Measurements from ENCODE around the gene KIF16B.

KIF16B gene

DNA sequence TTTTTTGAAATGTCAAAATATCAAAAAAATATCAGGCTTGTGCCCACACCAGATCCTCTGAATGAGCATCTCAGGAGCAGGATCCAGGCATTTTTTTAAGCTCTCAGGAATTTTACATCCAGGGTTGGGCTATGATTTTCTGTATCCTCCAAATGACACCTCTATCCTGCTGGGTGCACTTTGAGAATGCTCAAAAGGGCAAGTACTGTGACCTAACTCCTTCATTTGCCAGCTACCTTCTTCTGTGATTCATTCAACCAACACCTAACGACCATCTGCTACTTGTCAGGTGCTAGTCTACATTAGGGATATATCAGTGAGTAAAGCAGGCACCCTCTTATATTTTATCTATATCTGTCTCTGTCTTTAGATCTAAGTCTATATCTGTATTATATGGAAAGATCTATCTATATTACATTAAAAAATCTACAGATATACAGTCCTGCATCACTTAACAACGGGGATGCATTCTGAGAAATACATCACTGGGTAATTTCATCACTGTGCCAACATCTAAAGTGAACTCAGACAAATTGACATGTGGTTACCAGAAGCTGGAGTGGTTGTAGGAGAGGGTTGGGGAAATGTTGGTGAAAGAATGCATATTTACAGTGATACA lies 131.6 kb downstream of the KIF16B start:
- ChIA-PET CTCF (interaction anchor here (0.6 kb wide), 1 partner anchor 70 kb away, joined by 3 read pairs; no protein-coding TSS in a partner anchor), POLR2A (no interaction called here)
- no peak for TF ChIP-seq ZXDB (tag by site-specific recombination; IDR thresholded peaks at IDR 0.05)
- no peak for TF ChIP-seq GFI1B (tag by site-specific recombination; IDR thresholded peaks at IDR 0.05)
- TF ChIP-seq, protein P1, sequence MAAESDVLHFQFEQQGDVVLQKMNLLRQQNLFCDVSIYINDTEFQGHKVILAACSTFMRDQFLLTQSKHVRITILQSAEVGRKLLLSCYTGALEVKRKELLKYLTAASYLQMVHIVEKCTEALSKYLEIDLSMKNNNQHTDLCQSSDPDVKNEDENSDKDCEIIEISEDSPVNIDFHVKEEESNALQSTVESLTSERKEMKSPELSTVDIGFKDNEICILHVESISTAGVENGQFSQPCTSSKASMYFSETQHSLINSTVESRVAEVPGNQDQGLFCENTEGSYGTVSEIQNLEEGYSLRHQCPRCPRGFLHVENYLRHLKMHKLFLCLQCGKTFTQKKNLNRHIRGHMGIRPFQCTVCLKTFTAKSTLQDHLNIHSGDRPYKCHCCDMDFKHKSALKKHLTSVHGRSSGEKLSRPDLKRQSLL (tag by site-specific recombination; IDR thresholded peaks at IDR 0.05) = no peak
- TF ChIP-seq ZNF510 (tag by site-specific recombination; IDR thresholded peaks at IDR 0.05; ENCODE audit: insufficient replicate concordance) = no peak
- no peak for TF ChIP-seq ZNF426 (tag by site-specific recombination; IDR thresholded peaks at IDR 0.05)
- no peak for TF ChIP-seq KLF9 (tag by site-specific recombination; IDR thresholded peaks at IDR 0.05; ENCODE audit: low read depth)
- no peak for TF ChIP-seq ZNF138 (tag by site-specific recombination; IDR thresholded peaks at IDR 0.05; ENCODE audit: borderline replicate concordance)
- no peak for TF ChIP-seq ZNF585B (tag by site-specific recombination; IDR thresholded peaks at IDR 0.05)
- TF ChIP-seq, protein P2, sequence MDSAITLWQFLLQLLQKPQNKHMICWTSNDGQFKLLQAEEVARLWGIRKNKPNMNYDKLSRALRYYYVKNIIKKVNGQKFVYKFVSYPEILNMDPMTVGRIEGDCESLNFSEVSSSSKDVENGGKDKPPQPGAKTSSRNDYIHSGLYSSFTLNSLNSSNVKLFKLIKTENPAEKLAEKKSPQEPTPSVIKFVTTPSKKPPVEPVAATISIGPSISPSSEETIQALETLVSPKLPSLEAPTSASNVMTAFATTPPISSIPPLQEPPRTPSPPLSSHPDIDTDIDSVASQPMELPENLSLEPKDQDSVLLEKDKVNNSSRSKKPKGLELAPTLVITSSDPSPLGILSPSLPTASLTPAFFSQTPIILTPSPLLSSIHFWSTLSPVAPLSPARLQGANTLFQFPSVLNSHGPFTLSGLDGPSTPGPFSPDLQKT (IDR thresholded peaks at IDR 0.05; ENCODE audit: borderline replicate concordance, low read depth, low read length) = no peak
- TF ChIP-seq ZNF324 (tag by site-specific recombination; IDR thresholded peaks at IDR 0.05) = no peak
- no peak overlapping the region for H3K4me3 ChIP-seq (ENCODE audit: low read depth, low read length)
- no peaks in the 10 kb centered on the region for H3K36me3 ChIP-seq (ENCODE audit: control insufficient read depth in 2 of 2, insufficient read depth in 1 of 2, low read length in 2 of 2)
- H3K9me3 ChIP-seq (ENCODE audit: control insufficient read depth, insufficient read depth, low read depth, low read length) = no peaks in the 10 kb centered on the region
- H3K4me1 ChIP-seq (ENCODE audit: control insufficient read depth, insufficient read depth, low read length) = no peaks in the 10 kb centered on the region
- H3K27ac ChIP-seq (ENCODE audit: extremely low read depth, low read depth, low read length) = no peak overlapping the region

DNA sequence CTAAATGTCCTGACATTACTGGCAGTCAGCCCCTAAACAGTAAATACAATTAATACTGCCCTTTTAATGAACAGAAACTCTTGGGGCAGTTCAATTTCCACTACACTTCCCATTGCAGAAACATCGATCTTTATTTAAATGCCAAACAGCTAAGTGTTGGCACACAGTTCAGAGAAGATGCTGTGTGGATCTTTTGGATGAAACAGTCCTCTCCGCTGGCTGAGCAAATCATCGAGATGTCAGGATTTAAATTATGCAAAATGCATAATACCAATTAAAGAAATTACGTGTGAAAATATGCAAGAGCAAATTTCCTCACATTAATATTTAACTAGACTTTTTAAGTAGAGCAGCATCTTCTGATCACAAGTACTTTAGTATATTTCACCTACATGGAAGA lies 132.6 kb downstream of the KIF16B start:
- Histone ChIP-seq H3K36me3 (ENCODE audit: control insufficient read depth in 2 of 2, insufficient read depth in 1 of 2, low read length in 2 of 2) (no peaks in the 10 kb centered on the region), H3K9me3 (ENCODE audit: control insufficient read depth, insufficient read depth, low read depth, low read length) (no peaks in the 10 kb centered on the region), H3K27ac (ENCODE audit: extremely low read depth, low read depth, low read length) (no peak overlapping the region), H3K4me1 (ENCODE audit: control insufficient read depth, insufficient read depth, low read length) (no peaks in the 10 kb centered on the region), H3K4me3 (ENCODE audit: low read depth, low read length) (no peak overlapping the region)
- TF ChIP-seq ZNF791 (tag by site-specific recombination; IDR thresholded peaks at IDR 0.05) = no peak
- TF ChIP-seq, protein P3, sequence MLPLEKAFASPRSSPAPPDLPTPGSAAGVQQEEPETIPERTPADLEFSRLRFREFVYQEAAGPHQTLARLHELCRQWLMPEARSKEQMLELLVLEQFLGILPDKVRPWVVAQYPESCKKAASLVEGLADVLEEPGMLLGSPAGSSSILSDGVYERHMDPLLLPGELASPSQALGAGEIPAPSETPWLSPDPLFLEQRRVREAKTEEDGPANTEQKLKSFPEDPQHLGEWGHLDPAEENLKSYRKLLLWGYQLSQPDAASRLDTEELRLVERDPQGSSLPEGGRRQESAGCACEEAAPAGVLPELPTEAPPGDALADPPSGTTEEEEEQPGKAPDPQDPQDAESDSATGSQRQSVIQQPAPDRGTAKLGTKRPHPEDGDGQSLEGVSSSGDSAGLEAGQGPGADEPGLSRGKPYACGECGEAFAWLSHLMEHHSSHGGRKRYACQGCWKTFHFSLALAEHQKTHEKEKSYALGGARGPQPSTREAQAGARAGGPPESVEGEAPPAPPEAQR (tag by site-specific recombination; IDR thresholded peaks at IDR 0.05) = no peak
- TF ChIP-seq ZNF394 (tag by site-specific recombination; IDR thresholded peaks at IDR 0.05; ENCODE audit: borderline replicate concordance) = no peak
- TF ChIP-seq ZNF529 (tag by site-specific recombination; IDR thresholded peaks at IDR 0.05; ENCODE audit: insufficient replicate concordance) = no peak
- TF ChIP-seq, protein P4, sequence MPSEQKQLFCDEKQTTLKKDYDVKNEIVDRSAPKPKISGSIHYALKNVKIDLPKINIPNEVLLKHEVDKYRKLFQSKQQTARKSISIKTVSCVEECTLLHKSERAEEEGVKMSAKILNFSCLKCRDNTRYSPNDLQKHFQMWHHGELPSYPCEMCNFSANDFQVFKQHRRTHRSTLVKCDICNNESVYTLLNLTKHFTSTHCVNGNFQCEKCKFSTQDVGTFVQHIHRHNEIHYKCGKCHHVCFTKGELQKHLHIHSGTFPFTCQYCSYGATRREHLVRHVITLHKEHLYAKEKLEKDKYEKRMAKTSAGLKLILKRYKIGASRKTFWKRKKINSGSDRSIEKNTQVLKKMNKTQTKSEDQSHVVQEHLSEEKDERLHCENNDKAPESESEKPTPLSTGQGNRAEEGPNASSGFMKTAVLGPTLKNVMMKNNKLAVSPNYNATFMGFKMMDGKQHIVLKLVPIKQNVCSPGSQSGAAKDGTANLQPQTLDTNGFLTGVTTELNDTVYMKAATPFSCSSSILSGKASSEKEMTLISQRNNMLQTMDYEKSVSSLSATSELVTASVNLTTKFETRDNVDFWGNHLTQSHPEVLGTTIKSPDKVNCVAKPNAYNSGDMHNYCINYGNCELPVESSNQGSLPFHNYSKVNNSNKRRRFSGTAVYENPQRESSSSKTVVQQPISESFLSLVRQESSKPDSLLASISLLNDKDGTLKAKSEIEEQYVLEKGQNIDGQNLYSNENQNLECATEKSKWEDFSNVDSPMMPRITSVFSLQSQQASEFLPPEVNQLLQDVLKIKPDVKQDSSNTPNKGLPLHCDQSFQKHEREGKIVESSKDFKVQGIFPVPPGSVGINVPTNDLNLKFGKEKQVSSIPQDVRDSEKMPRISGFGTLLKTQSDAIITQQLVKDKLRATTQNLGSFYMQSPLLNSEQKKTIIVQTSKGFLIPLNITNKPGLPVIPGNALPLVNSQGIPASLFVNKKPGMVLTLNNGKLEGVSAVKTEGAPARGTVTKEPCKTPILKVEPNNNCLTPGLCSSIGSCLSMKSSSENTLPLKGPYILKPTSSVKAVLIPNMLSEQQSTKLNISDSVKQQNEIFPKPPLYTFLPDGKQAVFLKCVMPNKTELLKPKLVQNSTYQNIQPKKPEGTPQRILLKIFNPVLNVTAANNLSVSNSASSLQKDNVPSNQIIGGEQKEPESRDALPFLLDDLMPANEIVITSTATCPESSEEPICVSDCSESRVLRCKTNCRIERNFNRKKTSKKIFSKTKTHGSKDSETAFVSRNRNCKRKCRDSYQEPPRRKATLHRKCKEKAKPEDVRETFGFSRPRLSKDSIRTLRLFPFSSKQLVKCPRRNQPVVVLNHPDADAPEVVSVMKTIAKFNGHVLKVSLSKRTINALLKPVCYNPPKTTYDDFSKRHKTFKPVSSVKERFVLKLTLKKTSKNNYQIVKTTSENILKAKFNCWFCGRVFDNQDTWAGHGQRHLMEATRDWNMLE (tag by site-specific recombination; conservative IDR thresholded peaks at IDR 0.05; ENCODE audit: low read depth) = no peak
- TF ChIP-seq ZBTB17 (tag by site-specific recombination; IDR thresholded peaks at IDR 0.05) = no peak
- no peak for TF ChIP-seq ZNF239 (tag by site-specific recombination; IDR thresholded peaks at IDR 0.05)
- TF ChIP-seq, protein P5, sequence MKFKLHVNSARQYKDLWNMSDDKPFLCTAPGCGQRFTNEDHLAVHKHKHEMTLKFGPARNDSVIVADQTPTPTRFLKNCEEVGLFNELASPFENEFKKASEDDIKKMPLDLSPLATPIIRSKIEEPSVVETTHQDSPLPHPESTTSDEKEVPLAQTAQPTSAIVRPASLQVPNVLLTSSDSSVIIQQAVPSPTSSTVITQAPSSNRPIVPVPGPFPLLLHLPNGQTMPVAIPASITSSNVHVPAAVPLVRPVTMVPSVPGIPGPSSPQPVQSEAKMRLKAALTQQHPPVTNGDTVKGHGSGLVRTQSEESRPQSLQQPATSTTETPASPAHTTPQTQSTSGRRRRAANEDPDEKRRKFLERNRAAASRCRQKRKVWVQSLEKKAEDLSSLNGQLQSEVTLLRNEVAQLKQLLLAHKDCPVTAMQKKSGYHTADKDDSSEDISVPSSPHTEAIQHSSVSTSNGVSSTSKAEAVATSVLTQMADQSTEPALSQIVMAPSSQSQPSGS (tag by site-specific recombination; IDR thresholded peaks at IDR 0.05; ENCODE audit: low read depth) = no peak
- TF ChIP-seq HOXD13 (CRISPR knock-in tag; IDR thresholded peaks at IDR 0.05; ENCODE audit: borderline replicate concordance) = no peak
- ChIA-PET POLR2A (no interaction called here), CTCF (no interaction called here)

All from HEK293 (cell line).